Measurements from ENCODE around the gene UFD1. TPM values are rescaled to one million over a fixed set of nuclear protein-coding genes. Genes with fewer than 3 reads are reported as not detected.

Gene UFD1
- total and polyA plus RNA-seq, 2 of the 13 experiments (the other 11 are each of a cell fraction or from before 2014, with no cell fraction given) = 47.9 to 51.1 TPM

- TF ChIP-seq JUND (CRISPR knock-in tag; IDR thresholded peaks at IDR 0.05) (no peak), RFXAP (CRISPR knock-in tag; IDR thresholded peaks at IDR 0.05; ENCODE audit: borderline replicate concordance) (no peak), RXRB (CRISPR knock-in tag; IDR thresholded peaks at IDR 0.05; ENCODE audit: borderline replicate concordance) (no peak), ZNF207 (IDR thresholded peaks at IDR 0.05; ENCODE audit: borderline replicate concordance) (no peak), ZNF710 (CRISPR knock-in tag; IDR thresholded peaks at IDR 0.05; ENCODE audit: borderline replicate concordance) (no peak)
Measured at GRCh38 chr22:19443544-19444211, 35.3 kb downstream of the UFD1 start (continued).

- Histone ChIP-seq H2AFZ (ENCODE audit: low read length) (no peak overlapping the region), H3K9me3 (ENCODE audit: low read length) (no peaks in the 10 kb centered on the region), H3K27ac (ENCODE audit: extremely low read length, insufficient read depth, low read length) (no peak overlapping the region), H3K4me3 (replicated peaks in 1 of 3; ENCODE audit: insufficient read depth in 1 of 3, low read depth in 2 of 3, low read length in 3 of 3) (no peak overlapping the region), H3K4me2 (ENCODE audit: low read depth, low read length) (no peak overlapping the region), H3K27me3 (ENCODE audit: control insufficient read depth in 1 of 2, insufficient read depth in 2 of 2, low read length in 2 of 2) (no peaks in the 10 kb centered on the region; a peak in 1 of 5 replicates), H3K4me1 (ENCODE audit: insufficient read depth, low read length) (peaks cover 23% of the 10 kb centered on the region), H4K20me1 (ENCODE audit: insufficient read depth, low read length) (no peaks in the 10 kb centered on the region), H3K79me2 (ENCODE audit: insufficient read depth, low read length) (peaks cover 35% of the 10 kb centered on the region), H3K36me3 (replicated peaks in 1 of 2; ENCODE audit: control insufficient read depth in 1 of 2, insufficient read depth in 2 of 2, low read length in 2 of 2) (peaks cover 8 to 34% of the 10 kb centered on the region in 2 experiments), H3K9ac (ENCODE audit: insufficient read depth, low read depth, low read length) (no peak overlapping the region)
- DNase-seq (ENCODE audit: low spot score) (no peak), FAIRE-seq (no peak), ATAC-seq (no peak)
- WGBS (ENCODE audit: low lambda C conversion rate) = 71% methylated on average over 1 of the region's 2 CpGs
- ChIA-PET POLR2A (no interaction called here), CTCF (ENCODE audit: low intra/inter-chr PET ratio, low total read pairs) (no interaction called here)
- TF ChIP-seq ZBTB49 (CRISPR knock-in tag; IDR thresholded peaks at IDR 0.05; ENCODE audit: borderline replicate concordance) (no peak), POLR2AphosphoS5 (IDR thresholded peaks at IDR 0.05; ENCODE audit: low read depth, low read length) (0 out of 2 replicates have a peak, but pooled peaks have one; percentile 16), ZNF747 (CRISPR knock-in tag; IDR thresholded peaks at IDR 0.05; ENCODE audit: borderline replicate concordance) (no peak)
- intact Hi-C loops (cut with micrococcal nuclease; ENCODE audit: unreplicated experiment) = no loop called here
- in situ Hi-C loops (cut with HindIII; ENCODE audit: extremely low pct_ligation_motif_present, low pct_unique_long_range_greater_than_20kb) = no loop called here
- no TSS peak for BruUV-seq (replicated peaks)
Measured at GRCh38 chr22:19442166-19442565, 36.8 kb downstream of the UFD1 start.

Data from HepG2 (cell line).